Stimulated activated CD8-positive, alpha-beta memory T cell treated with anti-CD3 and anti-CD28 coated beads, Interleukin-7, amount 100 ng/mL, for 1 hour (primary cell): ENCODE data around the gene NEK2.
"Not testable (repeated sequence)": the region's sequence is repeated elsewhere in the genome, so short reads cannot be mapped to it uniquely, and the experiment has no call there.

ENCODE experiments used
- DNase-seq, 2 donors: peaks; one replicate each; pipeline ENCODE4 v3.0.0-alpha.2; 2020; ENCODE audit warnings: low read depth in 2 of 2

Gene NEK2

DNA sequence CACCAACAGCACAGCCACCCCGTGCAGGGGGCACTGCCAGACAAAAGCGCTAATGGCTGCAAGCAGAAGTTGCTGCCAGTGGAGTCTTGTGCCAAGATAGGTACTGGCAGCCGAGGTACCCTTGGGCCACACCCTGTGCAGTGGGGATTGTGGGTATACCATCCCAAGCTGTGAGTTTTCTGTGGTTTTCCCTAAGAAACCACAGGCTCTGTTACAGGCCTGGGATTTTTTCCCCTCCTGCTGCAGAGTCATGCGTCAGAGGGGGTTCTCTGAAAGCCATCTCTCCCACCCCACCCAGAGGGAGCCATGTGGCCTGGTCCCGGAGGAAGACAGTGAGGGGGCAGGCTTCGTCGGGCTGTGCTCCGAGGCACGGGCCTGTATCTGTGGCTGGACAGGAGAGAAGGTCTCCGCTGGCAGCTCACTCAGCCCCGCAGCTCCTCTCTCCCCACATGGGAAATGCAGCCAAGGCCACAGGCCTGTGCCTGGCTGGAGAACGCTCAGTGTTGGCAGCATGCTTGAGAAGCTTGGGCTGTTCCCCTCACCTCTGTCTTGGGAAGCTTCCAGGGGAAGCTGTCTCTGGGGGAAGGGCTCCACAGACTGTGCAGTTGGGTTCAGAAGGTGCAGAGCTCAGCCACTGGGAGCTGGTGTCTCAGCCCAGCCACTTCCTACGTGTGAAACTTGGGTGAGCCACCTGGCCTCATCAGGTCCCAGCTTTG lies 42.5 kb downstream of the NEK2 start:
- DNase-seq: no peak

- DNase-seq: no peak
These were observed 43.2 kb downstream of the NEK2 start for GRCh38 chr1:211632117-211632807.

- DNase-seq: no peak
These were observed 44.3 kb downstream of the NEK2 start for GRCh38 chr1:211631168-211631567.

DNA sequence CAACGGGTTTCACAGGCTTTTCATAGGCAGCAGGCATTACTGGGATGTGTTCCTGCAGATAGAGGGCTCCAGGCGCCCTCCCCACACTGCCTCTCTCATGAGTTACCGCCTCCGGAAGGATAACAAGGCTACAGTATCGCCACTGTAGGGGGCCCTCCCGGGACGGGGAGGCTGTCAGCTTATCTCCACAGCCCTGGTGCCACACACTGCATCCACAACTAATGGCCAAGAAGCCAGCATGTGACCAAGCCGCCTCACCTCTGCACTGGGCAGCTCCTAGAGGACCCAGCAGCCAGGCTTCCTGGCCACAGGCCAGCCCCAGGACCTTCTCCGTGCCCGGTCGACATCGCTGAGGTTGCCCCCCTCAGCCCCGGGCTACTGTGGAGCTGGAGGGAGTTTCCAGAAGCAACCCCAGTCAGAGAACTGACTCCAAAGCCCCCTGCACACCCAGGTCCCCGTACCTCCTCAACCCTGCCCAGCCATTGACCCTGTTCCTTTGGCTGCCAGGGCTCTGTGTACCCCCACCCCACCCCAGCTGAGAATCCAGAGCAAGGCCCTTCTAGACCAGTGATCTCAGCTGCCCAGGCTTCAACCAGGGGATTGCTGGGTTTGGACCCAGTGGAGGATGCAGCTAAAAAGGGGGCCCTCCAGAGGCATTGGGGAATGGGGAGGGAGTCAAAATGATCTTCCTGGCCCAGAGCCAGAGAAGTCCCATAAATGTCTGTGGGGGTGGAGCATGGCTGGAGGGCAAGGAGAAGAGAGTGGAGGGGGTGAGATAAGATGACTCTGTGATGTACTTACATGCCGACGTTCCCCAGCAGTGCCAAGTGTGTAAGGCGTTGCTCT lies 45.0 kb downstream of the NEK2 start:
- DNase-seq: no peak

- no peak for DNase-seq
These were observed 47.0 kb downstream of the NEK2 start for GRCh38 chr1:211628417-211628816.

GRCh38 chr1:211627259-211627658 lies 48.2 kb downstream of the NEK2 start:
- DNase-seq: no peak

DNA sequence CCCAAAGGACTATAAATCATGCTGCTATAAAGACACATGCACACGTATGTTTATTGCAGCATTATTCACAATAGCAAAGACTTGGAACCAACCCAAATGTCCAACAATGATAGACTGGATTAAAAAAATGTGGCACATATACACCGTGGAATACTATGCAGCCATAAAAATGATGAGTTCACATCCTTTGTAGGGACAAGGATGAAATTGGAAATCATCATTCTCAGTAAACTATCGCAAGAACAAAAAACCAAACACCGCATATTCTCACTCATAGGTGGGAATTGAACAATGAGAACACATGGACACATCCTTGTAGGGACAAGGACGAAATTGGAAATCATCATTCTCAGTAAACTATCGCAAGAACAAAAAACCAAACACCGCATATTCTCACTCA lies 49.6 kb downstream of the NEK2 start:
- DNase-seq: not testable (repeated sequence)

- no peak for DNase-seq
These were observed 50.4 kb downstream of the NEK2 start for GRCh38 chr1:211625040-211625439.

- DNase-seq: no peak
These were observed 51.9 kb downstream of the NEK2 start for GRCh38 chr1:211623515-211623914.

DNA sequence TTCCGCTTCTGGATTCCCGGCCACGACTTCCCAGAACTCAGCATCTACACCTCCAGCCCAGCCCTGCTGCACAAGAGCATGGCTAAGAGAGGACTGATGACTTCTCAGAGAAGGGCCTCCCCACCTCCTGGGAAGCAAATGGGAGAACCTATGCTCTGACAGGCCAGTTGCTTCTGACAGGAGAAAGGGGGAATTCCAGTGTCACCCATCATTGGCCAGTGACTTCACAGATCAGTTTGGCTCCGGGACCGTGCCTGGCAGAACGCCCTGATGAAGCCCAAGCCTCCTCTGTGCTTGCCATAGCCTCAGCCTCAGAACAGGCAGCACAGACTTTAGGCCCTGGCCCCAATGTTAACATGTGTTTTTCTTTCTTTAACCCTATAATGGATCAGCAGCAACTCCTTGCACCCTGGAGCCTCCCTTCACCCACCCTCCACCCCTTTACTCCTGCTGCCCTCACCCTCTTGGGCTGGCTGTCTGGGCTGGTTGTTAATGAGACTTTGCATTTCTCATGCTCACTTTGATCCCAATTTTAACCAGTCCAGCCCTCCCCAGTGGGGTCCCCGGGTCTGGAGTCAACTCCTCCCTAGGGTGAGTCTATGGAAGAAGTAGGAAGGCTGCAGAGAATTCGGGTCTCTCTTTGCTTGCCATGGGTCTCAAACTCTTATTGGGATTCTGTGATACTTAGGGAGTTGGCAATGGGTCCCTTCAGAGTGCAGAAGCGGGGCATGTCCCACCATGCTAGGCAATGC lies 53.8 kb downstream of the NEK2 start:
- no peak for DNase-seq

DNA sequence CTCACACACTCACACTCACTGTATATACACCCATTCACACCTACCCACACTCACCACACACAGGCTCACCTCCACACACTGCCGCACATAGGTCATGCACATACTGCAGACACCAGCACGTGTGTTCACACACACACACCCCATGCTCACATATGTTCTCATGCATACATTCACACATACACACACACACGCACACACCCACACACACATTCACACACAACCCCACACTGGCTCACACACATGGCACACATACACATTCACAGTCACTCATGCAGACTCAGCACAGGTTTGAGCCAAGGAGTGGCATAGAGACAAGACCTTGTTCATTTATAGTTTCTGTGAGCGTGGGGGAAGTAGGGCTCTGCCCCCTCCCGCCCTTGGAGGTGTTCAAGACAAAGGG lies 55.3 kb downstream of the NEK2 start:
- DNase-seq: no peak

DNA sequence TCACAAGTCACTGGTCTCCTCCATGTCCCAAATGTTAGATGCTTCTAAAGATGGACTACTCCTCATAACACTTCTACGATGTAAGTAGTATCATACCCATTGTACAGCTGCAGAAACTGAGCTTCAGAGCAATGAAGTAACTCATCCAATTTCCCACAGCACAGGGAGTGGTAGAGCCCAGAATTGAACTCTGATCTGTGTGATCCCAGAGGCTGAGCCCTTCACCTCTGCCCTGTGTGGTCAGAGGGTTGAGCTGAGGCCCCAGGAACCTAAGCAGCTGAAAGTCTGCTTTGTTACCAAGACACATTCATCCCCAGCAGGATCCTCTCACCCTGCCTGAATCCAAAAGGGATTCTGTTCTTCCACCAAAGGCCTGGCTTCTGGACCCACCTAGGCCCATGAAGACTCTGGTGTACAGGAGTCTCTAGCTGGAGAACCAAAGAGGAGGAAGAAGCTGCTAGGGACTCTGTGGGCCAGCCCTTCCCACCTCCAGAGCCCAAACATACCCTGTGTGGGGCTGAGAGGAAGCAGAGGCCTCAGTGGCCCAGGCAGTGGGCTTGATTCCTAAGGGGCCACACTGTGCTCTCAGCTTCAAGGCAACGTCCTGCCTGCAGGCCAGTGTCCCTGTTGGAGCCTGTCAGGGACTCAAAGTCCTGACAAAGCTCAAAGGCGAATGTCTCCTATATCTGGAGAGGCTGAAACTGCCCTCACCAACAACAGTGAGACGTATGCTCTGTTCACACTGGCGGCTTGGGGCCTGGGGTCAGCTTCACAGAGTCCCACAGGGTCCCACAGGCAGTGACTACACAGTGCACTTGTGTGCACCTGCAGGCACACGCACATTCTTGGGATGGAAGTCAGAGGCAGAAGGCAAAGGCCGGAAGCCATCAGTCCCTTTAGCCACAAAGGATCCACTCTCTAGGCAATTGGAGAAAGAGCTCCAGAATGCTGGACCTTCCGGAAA lies 56.1 kb downstream of the NEK2 start:
- no peak for DNase-seq

- DNase-seq: no peak
These were observed 58.5 kb downstream of the NEK2 start for GRCh38 chr1:211616965-211617297.

GRCh38 chr1:211616231-211616964 lies 59.0 kb downstream of the NEK2 start:
- no peak for DNase-seq

DNA sequence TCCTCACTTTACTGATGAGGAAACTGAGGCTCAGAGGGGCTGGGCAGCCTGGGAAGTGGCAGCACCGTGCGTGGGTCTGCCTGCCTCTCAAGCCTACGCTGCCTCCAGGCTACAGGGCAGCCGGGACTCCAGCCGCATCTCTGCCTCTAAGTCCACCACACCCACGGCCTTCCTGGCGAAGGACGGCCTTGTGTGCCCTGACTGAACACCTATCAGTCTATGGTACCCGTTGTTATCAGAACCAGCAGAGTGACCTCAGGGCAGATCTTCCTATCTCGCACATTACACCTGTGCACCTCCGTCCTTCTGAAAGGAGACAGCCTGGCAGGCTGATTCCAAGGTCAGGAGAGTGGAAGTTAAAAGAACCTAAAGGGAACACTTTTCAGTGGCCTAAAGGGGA lies 60.8 kb downstream of the NEK2 start:
- no peak for DNase-seq

- no peak for DNase-seq
These were observed 61.5 kb downstream of the NEK2 start for GRCh38 chr1:211613951-211614350.

- DNase-seq: no peak
These were observed 62.1 kb downstream of the NEK2 start for GRCh38 chr1:211613108-211613947.

GRCh38 chr1:211612786-211613107 lies 62.7 kb downstream of the NEK2 start:
- DNase-seq: no peak
